Activated T-helper 1 cell treated with Interleukin-2 at 50 U/mL for 16 hours (primary cell): ENCODE data around the gene SRSF3.
"Not testable (repeated sequence)": the region's sequence is repeated elsewhere in the genome, so short reads cannot be mapped to it uniquely, and the experiment has no call there.

Experiments
- DNase-seq: peaks from one replicate; pipeline ENCODE4 v3.0.0-alpha.2; 2020; ENCODE audit warnings: low read depth

Gene SRSF3

GRCh38 chr6:36605143-36605542, 11.0 kb downstream of the SRSF3 start:
- no peak for DNase-seq

- DNase-seq: no peak
These were observed 11.6 kb downstream of the SRSF3 start for GRCh38 chr6:36605560-36606391.

- not testable (repeated sequence) for DNase-seq
These were observed 13.1 kb downstream of the SRSF3 start for GRCh38 chr6:36607305-36607682.

- DNase-seq: no peak
These were observed 13.7 kb downstream of the SRSF3 start for GRCh38 chr6:36607683-36608386.

- DNase-seq: no peak
These were observed 14.8 kb downstream of the SRSF3 start for GRCh38 chr6:36608788-36609563.

- no peak for DNase-seq
These were observed 15.4 kb downstream of the SRSF3 start for GRCh38 chr6:36609582-36609981.

- DNase-seq: no peak
These were observed 16.1 kb downstream of the SRSF3 start for GRCh38 chr6:36610041-36610955.

GRCh38 chr6:36610956-36611336, 16.8 kb downstream of the SRSF3 start:
- no peak for DNase-seq

GRCh38 chr6:36611679-36612078, 17.5 kb downstream of the SRSF3 start:
- DNase-seq: not testable (repeated sequence)

GRCh38 chr6:36612101-36612625, 18.0 kb downstream of the SRSF3 start:
- no peak for DNase-seq

- DNase-seq: no peak
These were observed 19.2 kb downstream of the SRSF3 start for GRCh38 chr6:36613200-36613995.

GRCh38 chr6:36615018-36615761, 21.0 kb downstream of the SRSF3 start:
- DNase-seq: peak; percentile 9

GRCh38 chr6:36616893-36617521, 22.8 kb downstream of the SRSF3 start:
- no peak for DNase-seq

- DNase-seq: no peak
These were observed 24.5 kb downstream of the SRSF3 start for GRCh38 chr6:36618366-36619355.

- DNase-seq: no peak
These were observed 27.3 kb downstream of the SRSF3 start for GRCh38 chr6:36621371-36621855.

GRCh38 chr6:36622901-36623546, 28.9 kb downstream of the SRSF3 start:
- DNase-seq: no peak
